ENCODE measurements around the gene AAGAB. TPM values are rescaled to one million over a fixed set of nuclear protein-coding genes. Genes with fewer than 3 reads are reported as not detected.

Gene AAGAB
- total RNA-seq, 2 donors from 2014 or later, result 34.1 to 34.3 TPM

DNA sequence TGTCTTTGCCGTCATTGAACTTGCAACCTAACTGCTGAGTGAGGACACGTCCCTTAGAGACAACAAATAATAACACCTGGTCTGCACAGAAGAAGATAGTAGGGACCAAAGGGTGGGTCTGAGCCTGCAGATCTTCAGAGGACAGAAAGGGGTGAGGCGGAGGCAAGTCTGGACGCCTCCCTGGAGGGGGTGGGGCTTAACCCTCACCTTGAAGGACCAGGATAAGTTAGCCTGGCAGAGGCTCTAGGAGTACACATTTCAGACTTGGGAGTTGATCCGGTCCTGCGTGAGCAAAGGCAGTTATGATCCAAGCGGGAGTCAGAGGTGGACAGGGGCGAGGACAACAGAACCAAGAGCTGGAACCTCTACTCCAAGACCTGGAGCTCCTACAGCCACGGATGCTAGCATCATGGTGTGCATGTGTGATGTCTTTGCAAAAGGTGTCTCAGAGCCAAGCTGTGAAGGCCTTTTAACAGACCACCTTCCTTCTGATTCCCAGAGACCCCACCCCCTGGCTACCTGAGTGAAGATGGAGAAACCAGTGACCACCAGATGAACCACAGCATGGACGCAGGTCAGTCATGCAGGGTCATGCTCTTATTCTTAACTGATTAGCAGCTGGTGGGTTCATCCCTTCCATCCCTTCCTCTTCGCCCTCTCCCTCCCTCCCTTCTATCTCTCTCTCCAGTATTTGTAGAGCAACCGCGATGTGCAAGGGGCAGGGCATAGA lies 88.0 kb downstream of the AAGAB start:
- no peaks in the 10 kb centered on the region for H3K4me1 ChIP-seq (replicated peaks)
- H3K27ac ChIP-seq, result no peak overlapping the region
- no peaks in the 10 kb centered on the region for H3K27me3 ChIP-seq (replicated peaks; ENCODE audit: insufficient read depth)
- no peak for TF ChIP-seq POLR2AphosphoS5 (IDR thresholded peaks at IDR 0.05)
- no peak for TF ChIP-seq POLR2A (IDR thresholded peaks at IDR 0.05)
- TF ChIP-seq, protein P1, sequence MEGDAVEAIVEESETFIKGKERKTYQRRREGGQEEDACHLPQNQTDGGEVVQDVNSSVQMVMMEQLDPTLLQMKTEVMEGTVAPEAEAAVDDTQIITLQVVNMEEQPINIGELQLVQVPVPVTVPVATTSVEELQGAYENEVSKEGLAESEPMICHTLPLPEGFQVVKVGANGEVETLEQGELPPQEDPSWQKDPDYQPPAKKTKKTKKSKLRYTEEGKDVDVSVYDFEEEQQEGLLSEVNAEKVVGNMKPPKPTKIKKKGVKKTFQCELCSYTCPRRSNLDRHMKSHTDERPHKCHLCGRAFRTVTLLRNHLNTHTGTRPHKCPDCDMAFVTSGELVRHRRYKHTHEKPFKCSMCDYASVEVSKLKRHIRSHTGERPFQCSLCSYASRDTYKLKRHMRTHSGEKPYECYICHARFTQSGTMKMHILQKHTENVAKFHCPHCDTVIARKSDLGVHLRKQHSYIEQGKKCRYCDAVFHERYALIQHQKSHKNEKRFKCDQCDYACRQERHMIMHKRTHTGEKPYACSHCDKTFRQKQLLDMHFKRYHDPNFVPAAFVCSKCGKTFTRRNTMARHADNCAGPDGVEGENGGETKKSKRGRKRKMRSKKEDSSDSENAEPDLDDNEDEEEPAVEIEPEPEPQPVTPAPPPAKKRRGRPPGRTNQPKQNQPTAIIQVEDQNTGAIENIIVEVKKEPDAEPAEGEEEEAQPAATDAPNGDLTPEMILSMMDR (IDR thresholded peaks at IDR 0.05), result no peak
- intact Hi-C loops (cut with DNase I), result no loop called here
- no peaks in the 10 kb centered on the region for H3K9me3 ChIP-seq
- 80% methylated on average over 12 of the region's 13 CpGs for WGBS
- H3K36me3 ChIP-seq, result peaks cover 0 to 3% of the 10 kb centered on the region in 2 donors
- no peak for DNase-seq (ENCODE audit: low spot score)
- no peak overlapping the region for H3K4me3 ChIP-seq

DNA sequence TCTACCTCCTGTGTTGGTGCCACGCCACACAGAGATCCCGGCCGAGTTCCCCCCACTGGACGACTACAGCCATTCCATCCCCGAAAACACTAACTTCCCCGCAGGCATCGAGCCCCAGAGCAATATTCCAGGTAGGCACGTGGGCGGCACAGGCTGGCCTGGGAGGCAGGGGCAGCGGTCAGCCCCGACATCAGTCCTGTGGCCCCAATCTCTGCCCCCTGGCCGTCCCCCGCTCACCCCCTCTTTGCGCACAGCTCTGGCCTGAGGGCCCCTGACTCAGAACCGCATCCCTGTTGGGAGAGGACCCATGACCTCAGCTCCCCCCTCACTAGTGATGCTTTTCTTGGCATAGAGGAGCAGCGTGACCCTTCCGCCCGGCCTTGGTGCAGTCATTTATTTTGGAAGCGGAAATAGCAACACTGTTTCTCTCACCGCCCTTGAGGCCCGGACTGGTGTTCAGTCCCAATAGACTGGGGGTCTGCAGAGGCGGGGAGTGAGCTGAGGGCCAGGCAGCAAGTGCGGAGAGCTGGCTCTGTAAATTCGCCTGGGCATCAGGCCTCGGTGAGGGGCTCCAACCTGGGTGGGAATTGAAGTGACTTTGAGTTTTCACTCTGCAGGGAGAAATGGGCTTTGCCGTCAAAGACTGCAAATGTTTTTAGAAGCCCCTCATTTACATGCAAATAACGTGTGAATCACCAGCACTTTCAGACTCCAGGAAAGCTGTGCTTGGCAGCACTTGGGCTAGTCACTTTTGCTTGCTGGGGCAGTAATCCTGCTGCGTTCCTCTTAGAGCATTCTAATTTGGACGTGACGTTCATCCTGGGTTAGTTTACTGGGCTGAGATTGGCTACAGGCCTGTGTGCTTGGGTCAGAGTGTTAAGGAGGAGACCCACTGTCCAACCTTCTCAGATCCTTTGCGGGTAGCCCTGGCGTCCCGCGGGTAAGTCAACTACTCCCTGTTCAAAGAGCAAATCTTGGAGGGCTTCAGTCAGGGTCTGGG lies 88.9 kb downstream of the AAGAB start:
- Histone ChIP-seq H3K27ac (no peak overlapping the region), H3K4me3 (no peak overlapping the region), H3K4me1 (replicated peaks) (no peaks in the 10 kb centered on the region), H3K27me3 (replicated peaks; ENCODE audit: insufficient read depth) (no peaks in the 10 kb centered on the region), H3K36me3 (peaks cover 0 to 3% of the 10 kb centered on the region in 2 donors), H3K9me3 (no peaks in the 10 kb centered on the region)
- DNase-seq (ENCODE audit: low spot score), result no peak
- intact Hi-C loops (cut with DNase I), result no loop called here
- WGBS, result 75% methylated on average over 34 of the region's 34 CpGs
- no peak for TF ChIP-seq POLR2AphosphoS5 (IDR thresholded peaks at IDR 0.05)
- no peak for TF ChIP-seq POLR2A (IDR thresholded peaks at IDR 0.05)
- TF ChIP-seq, protein P1 (IDR thresholded peaks at IDR 0.05), result no peak

DNA sequence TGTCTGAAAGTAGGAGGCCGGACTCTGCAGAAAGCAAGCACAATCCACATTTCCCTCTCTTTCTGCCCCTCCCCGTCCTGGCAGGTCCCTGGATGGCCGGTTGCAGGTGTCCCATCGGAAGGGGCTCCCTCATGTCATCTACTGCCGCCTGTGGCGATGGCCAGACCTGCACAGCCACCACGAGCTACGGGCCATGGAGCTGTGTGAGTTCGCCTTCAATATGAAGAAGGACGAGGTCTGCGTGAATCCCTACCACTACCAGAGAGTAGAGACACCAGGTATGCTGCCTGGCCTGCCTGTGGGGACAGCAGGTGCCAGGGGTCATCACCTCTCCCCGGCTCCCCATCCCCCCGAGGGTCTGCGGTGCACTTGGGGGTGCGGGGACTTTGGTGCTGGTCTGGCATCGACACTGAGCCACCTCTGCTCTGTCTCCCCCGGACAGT lies 89.6 kb downstream of the AAGAB start:
- no peak for DNase-seq (ENCODE audit: low spot score)
- H3K9me3 ChIP-seq, result no peaks in the 10 kb centered on the region
- no peak overlapping the region for H3K27ac ChIP-seq
- intact Hi-C loops (cut with DNase I), result no loop called here
- WGBS, result 88% methylated on average over 14 of the region's 17 CpGs
- no peaks in the 10 kb centered on the region for H3K4me1 ChIP-seq (replicated peaks)
- H3K4me3 ChIP-seq, result no peak overlapping the region
- H3K27me3 ChIP-seq (replicated peaks; ENCODE audit: insufficient read depth), result no peaks in the 10 kb centered on the region
- TF ChIP-seq, protein P1 (IDR thresholded peaks at IDR 0.05), result no peak
- peaks cover 0 to 3% of the 10 kb centered on the region in 2 donors for H3K36me3 ChIP-seq

DNA sequence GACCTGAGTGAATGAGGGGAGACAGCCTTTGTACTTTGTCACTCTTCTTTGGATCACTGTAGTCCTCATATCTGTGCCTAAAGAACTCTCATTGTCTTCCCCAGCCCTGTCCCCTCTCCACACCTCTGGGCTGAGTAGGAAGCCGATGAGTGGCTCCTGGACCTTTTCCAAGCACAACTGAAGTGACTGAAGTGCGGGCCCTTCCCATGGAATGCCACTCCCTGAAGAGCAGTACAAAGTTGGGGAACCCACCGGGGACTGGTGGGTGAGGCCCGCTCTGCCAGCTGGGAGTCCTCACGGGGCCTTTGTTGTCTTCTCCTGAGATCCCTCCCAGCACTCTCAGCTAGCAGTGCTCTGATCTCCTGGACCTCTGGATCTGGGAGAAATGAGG lies 90.1 kb downstream of the AAGAB start:
- Histone ChIP-seq H3K4me3 (no peak overlapping the region), H3K9me3 (no peaks in the 10 kb centered on the region), H3K4me1 (replicated peaks) (no peaks in the 10 kb centered on the region), H3K27me3 (replicated peaks; ENCODE audit: insufficient read depth) (no peaks in the 10 kb centered on the region), H3K27ac (no peak overlapping the region), H3K36me3 (peaks cover 0 to 3% of the 10 kb centered on the region in 2 donors)
- WGBS, result 56% methylated on average over 5 of the region's 5 CpGs
- DNase-seq (ENCODE audit: low spot score), result no peak
- intact Hi-C loops (cut with DNase I), result no loop called here
- TF ChIP-seq, protein P1 (IDR thresholded peaks at IDR 0.05), result no peak
- TF ChIP-seq POLR2AphosphoS5 (IDR thresholded peaks at IDR 0.05) (no peak), POLR2A (IDR thresholded peaks at IDR 0.05) (no peak)

Measured in prostate gland (tissue), 2 donors.